ENCODE measurements around the gene DNM3. TPM values are rescaled to one million over a fixed set of nuclear protein-coding genes. Genes with fewer than 3 reads are reported as not detected.

The DNM3 gene
- total and polyA plus RNA-seq, 10 of the 15 experiments (the other 5 are each of a cell fraction or from before 2014, with no cell fraction given) = 0.03 to 1.5 (median 0.08) TPM; not detected in 3

DNA sequence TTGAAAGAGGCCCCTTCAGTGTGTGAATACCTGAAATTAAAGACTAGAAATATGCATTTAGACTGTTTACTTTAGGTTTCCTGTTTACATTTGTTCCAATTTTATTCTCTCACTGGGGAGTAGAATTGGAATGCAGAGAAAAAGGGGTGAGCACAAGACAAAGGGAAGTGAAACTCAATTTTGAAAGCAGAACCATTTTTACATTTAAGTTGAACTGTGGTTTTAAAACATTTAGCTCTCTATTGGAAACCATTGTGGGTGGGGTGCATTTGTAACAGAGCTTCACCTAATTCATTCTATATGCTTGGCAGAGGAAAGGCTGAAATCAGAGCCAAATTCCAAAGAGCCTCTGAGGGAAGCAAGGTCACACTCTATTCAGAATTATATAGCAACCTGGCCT is 343.9 kb downstream of the DNM3 start (continued):
- no peak for TF ChIP-seq KLF5 (IDR thresholded peaks at IDR 0.05; ENCODE audit: partially characterized antibody)
- TF ChIP-seq ASH2L (IDR thresholded peaks at IDR 0.05; ENCODE audit: borderline replicate concordance, low read depth) = no peak
- TF ChIP-seq, protein P1, sequence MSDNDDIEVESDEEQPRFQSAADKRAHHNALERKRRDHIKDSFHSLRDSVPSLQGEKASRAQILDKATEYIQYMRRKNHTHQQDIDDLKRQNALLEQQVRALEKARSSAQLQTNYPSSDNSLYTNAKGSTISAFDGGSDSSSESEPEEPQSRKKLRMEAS (IDR thresholded peaks at IDR 0.05; ENCODE audit: low read depth, low read length) = no peak
- TF ChIP-seq, protein P2, sequence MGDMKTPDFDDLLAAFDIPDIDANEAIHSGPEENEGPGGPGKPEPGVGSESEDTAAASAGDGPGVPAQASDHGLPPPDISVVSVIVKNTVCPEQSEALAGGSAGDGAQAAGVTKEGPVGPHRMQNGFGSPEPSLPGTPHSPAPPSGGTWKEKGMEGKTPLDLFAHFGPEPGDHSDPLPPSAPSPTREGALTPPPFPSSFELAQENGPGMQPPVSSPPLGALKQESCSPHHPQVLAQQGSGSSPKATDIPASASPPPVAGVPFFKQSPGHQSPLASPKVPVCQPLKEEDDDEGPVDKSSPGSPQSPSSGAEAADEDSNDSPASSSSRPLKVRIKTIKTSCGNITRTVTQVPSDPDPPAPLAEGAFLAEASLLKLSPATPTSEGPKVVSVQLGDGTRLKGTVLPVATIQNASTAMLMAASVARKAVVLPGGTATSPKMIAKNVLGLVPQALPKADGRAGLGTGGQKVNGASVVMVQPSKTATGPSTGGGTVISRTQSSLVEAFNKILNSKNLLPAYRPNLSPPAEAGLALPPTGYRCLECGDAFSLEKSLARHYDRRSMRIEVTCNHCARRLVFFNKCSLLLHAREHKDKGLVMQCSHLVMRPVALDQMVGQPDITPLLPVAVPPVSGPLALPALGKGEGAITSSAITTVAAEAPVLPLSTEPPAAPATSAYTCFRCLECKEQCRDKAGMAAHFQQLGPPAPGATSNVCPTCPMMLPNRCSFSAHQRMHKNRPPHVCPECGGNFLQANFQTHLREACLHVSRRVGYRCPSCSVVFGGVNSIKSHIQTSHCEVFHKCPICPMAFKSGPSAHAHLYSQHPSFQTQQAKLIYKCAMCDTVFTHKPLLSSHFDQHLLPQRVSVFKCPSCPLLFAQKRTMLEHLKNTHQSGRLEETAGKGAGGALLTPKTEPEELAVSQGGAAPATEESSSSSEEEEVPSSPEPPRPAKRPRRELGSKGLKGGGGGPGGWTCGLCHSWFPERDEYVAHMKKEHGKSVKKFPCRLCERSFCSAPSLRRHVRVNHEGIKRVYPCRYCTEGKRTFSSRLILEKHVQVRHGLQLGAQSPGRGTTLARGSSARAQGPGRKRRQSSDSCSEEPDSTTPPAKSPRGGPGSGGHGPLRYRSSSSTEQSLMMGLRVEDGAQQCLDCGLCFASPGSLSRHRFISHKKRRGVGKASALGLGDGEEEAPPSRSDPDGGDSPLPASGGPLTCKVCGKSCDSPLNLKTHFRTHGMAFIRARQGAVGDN (IDR thresholded peaks at IDR 0.05) = no peak
- TF ChIP-seq, protein P3, sequence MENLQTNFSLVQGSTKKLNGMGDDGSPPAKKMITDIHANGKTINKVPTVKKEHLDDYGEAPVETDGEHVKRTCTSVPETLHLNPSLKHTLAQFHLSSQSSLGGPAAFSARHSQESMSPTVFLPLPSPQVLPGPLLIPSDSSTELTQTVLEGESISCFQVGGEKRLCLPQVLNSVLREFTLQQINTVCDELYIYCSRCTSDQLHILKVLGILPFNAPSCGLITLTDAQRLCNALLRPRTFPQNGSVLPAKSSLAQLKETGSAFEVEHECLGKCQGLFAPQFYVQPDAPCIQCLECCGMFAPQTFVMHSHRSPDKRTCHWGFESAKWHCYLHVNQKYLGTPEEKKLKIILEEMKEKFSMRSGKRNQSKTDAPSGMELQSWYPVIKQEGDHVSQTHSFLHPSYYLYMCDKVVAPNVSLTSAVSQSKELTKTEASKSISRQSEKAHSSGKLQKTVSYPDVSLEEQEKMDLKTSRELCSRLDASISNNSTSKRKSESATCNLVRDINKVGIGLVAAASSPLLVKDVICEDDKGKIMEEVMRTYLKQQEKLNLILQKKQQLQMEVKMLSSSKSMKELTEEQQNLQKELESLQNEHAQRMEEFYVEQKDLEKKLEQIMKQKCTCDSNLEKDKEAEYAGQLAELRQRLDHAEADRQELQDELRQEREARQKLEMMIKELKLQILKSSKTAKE (IDR thresholded peaks at IDR 0.05; ENCODE audit: low read depth, poor library complexity, severe bottlenecking) = peak; percentile 38
- TF ChIP-seq MTA2 (IDR thresholded peaks at IDR 0.05; ENCODE audit: low read depth) = peak; percentile 76
- TF ChIP-seq WRNIP1 (IDR thresholded peaks at IDR 0.05; ENCODE audit: borderline replicate concordance, low read depth, low read length) = no peak
- TF ChIP-seq, protein P4, sequence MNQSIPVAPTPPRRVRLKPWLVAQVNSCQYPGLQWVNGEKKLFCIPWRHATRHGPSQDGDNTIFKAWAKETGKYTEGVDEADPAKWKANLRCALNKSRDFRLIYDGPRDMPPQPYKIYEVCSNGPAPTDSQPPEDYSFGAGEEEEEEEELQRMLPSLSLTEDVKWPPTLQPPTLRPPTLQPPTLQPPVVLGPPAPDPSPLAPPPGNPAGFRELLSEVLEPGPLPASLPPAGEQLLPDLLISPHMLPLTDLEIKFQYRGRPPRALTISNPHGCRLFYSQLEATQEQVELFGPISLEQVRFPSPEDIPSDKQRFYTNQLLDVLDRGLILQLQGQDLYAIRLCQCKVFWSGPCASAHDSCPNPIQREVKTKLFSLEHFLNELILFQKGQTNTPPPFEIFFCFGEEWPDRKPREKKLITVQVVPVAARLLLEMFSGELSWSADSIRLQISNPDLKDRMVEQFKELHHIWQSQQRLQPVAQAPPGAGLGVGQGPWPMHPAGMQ (IDR thresholded peaks at IDR 0.05; ENCODE audit: borderline replicate concordance) = no peak
- TF ChIP-seq MEF2B (IDR thresholded peaks at IDR 0.05; ENCODE audit: partially characterized antibody, poor library complexity, severe bottlenecking) = peak; percentile 40
- TF ChIP-seq MEF2A (IDR thresholded peaks at IDR 0.05; ENCODE audit: insufficient read depth, low read depth, low read length) = 0 out of 2 replicates have a peak, but pooled peaks have one; percentile 48
- TF ChIP-seq SPI1 (IDR thresholded peaks at IDR 0.05; ENCODE audit: borderline replicate concordance, insufficient read depth, low read depth, low read length) = peak; percentile 99
- TF ChIP-seq, protein P5, sequence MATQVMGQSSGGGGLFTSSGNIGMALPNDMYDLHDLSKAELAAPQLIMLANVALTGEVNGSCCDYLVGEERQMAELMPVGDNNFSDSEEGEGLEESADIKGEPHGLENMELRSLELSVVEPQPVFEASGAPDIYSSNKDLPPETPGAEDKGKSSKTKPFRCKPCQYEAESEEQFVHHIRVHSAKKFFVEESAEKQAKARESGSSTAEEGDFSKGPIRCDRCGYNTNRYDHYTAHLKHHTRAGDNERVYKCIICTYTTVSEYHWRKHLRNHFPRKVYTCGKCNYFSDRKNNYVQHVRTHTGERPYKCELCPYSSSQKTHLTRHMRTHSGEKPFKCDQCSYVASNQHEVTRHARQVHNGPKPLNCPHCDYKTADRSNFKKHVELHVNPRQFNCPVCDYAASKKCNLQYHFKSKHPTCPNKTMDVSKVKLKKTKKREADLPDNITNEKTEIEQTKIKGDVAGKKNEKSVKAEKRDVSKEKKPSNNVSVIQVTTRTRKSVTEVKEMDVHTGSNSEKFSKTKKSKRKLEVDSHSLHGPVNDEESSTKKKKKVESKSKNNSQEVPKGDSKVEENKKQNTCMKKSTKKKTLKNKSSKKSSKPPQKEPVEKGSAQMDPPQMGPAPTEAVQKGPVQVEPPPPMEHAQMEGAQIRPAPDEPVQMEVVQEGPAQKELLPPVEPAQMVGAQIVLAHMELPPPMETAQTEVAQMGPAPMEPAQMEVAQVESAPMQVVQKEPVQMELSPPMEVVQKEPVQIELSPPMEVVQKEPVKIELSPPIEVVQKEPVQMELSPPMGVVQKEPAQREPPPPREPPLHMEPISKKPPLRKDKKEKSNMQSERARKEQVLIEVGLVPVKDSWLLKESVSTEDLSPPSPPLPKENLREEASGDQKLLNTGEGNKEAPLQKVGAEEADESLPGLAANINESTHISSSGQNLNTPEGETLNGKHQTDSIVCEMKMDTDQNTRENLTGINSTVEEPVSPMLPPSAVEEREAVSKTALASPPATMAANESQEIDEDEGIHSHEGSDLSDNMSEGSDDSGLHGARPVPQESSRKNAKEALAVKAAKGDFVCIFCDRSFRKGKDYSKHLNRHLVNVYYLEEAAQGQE (IDR thresholded peaks at IDR 0.05; ENCODE audit: low read depth, low read length) = no peak
- peak; percentile 38; the same call in 1 of the 2 replicates for TF ChIP-seq BACH1 (IDR thresholded peaks at IDR 0.05; ENCODE audit: borderline replicate concordance)
- no peak for TF ChIP-seq RELA (IDR thresholded peaks at IDR 0.05; ENCODE audit: borderline replicate concordance, partially characterized antibody)
- 0 out of 2 replicates have a peak, but pooled peaks have one; percentile 80 for TF ChIP-seq RCOR1 (conservative IDR thresholded peaks at IDR 0.05; ENCODE audit: low read depth, low read length)
- TF ChIP-seq BCL11A (IDR thresholded peaks at IDR 0.05; ENCODE audit: low read depth, low read length) = 0 out of 2 replicates have a peak, but pooled peaks have one; percentile 40
- TF ChIP-seq DPF2 (IDR thresholded peaks at IDR 0.05) = peak; percentile 83

Measured in GM12878 (cell line).